Neural progenitor cell (in vitro differentiated cells): ENCODE data around the gene MAD1L1.

Source experiments
- EZH2 ChIP-seq: fragments of 200-600 bp; sonication (generic); IDR thresholded peaks from 2 replicates; pipeline ENCODE4 v1.6.1; 2017; ENCODE audit warnings: antibody characterized with exemption, mild to moderate bottlenecking, moderate library complexity
- EZH2phosphoT487 ChIP-seq: fragments of 200-600 bp; sonication (generic); IDR thresholded peaks from 2 replicates; pipeline ENCODE4 v1.6.1; 2017; ENCODE audit warnings: antibody characterized with exemption

DNA sequence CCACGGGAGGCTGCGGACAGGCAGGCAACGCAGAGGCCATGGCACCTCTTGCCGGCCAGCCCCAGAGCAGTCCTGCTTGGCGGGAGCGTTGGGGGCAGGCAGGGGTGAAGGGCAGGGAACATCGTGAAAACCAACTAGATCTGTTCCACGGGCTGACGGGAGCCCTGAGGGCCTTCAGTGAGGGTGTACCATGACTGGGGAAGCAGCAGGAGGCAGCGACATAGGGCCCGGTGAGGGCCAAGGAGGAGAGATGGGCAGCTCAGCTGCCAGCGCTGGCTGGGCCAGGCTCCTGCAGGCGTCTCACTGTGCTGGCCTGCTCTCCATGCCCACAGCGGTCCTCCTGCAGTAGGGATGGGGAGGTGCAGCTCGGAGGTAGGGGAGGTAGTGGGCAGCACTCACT lies 366.1 kb downstream of the MAD1L1 start:
- no peak for TF ChIP-seq EZH2
- no peak for TF ChIP-seq EZH2phosphoT487
